T-helper 17 cell (primary cell): ENCODE results near the gene ZFYVE26. TPM values are rescaled to one million over a fixed set of nuclear protein-coding genes. Genes with fewer than 3 reads are reported as not detected.
"Not testable (repeated sequence)": the region's sequence is repeated elsewhere in the genome, so short reads cannot be mapped to it uniquely, and the experiment has no call there.

Experiments
- ATAC-seq: fragments of 150-1000 bp; cut with Tn5 transposase; 2 replicates; pipeline ENCODE4 v1.10.0; 2021; ENCODE audit warnings: mild to moderate bottlenecking, moderate library complexity
- DNase-seq, 3 donors: peaks; one replicate each; pipeline versions ENCODE4 v3.0.0 to v3.0.0-alpha.2; 2020 to 2021
- H3K9me3 ChIP-seq: one replicate; pipeline ENCODE4 v1.7.0; 2013; ENCODE audit warnings: low read length, mild to moderate bottlenecking; ENCODE audit not compliant: control insufficient read depth, poor library complexity, severe bottlenecking
- H3K27ac Mint-ChIP-seq: one replicate; pipeline ENCODE4 v1.8.0; 2022; ENCODE audit warnings: mild to moderate bottlenecking, moderate library complexity, mixed read lengths
- H3K27me3 Mint-ChIP-seq: one replicate; pipeline ENCODE4 v1.8.0; 2022; ENCODE audit warnings: mixed read lengths
- H3K36me3 Mint-ChIP-seq: one replicate; pipeline ENCODE4 v1.8.0; 2022; ENCODE audit warnings: low read depth, mixed read lengths
- H3K4me1 Mint-ChIP-seq: one replicate; pipeline ENCODE4 v1.8.0; 2022; ENCODE audit warnings: mild to moderate bottlenecking, mixed read lengths
- H3K4me3 Mint-ChIP-seq: one replicate; pipeline ENCODE4 v1.8.0; 2022; ENCODE audit warnings: mild to moderate bottlenecking, moderate library complexity, mixed read lengths
- total RNA-seq, 4 donors: library from RNA in 2 of 4; stranded (reverse) in 2 of 4; gene quantifications; one replicate each; pipeline ENCODE4 v1.2.3 and lab custom pipeline; 2022 to 2026

Gene ZFYVE26
- total RNA-seq, 2 donors from 2014 or later = 25.0 to 29.9 TPM

DNA sequence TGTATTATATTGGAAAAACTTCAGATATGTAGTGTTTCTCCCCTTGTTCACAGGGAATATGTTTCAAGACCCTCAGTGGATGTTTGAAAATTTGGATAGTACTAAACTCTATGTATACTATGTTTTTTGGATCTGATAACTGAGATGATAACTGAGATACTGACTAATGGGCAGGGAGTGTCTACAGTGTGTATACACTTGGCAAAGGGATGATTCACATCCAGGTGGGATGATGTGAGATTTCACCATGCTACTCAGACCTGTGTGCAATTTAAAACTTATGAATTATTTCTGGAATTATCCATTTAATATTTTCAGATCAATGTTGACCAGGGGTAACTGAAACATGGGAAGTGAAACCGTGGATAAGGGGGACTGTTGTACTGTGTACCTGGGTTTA lies 17.0 kb upstream of the ZFYVE26 start:
- Mint-ChIP-seq H3K36me3 (peaks cover 6% of the 10 kb centered on the region), H3K27ac (no peak overlapping the region)
- no peak for ATAC-seq

GRCh38 chr14:67831113-67831512 lies 14.7 kb upstream of the ZFYVE26 start:
- Mint-ChIP-seq H3K27ac (no peak overlapping the region), H3K27me3 (no peaks in the 10 kb centered on the region), H3K4me1 (peaks cover 6% of the 10 kb centered on the region), H3K36me3 (peaks cover 8% of the 10 kb centered on the region), H3K4me3 (no peak overlapping the region)
- H3K9me3 ChIP-seq = no peaks in the 10 kb centered on the region
- DNase-seq (no peak), ATAC-seq (no peak)

More for the DNA sequence above, 17.0 kb upstream of the ZFYVE26 start:
- DNase-seq = no peak
- peaks cover 4% of the 10 kb centered on the region for H3K4me1 Mint-ChIP-seq
- no peaks in the 10 kb centered on the region for H3K9me3 ChIP-seq
- no peaks in the 10 kb centered on the region for H3K27me3 Mint-ChIP-seq
- no peak overlapping the region for H3K4me3 Mint-ChIP-seq

- no peaks in the 10 kb centered on the region for H3K27me3 Mint-ChIP-seq
- no peaks in the 10 kb centered on the region for H3K9me3 ChIP-seq
- H3K4me3 Mint-ChIP-seq = peak overlapping the region; percentile 99
- no peak for DNase-seq
- no peak for ATAC-seq
- peaks cover 18% of the 10 kb centered on the region for H3K4me1 Mint-ChIP-seq
- no peaks in the 10 kb centered on the region for H3K36me3 Mint-ChIP-seq
- H3K27ac Mint-ChIP-seq = no peak overlapping the region
Measured at GRCh38 chr14:67821121-67821520, 4.7 kb upstream of the ZFYVE26 start.

DNA sequence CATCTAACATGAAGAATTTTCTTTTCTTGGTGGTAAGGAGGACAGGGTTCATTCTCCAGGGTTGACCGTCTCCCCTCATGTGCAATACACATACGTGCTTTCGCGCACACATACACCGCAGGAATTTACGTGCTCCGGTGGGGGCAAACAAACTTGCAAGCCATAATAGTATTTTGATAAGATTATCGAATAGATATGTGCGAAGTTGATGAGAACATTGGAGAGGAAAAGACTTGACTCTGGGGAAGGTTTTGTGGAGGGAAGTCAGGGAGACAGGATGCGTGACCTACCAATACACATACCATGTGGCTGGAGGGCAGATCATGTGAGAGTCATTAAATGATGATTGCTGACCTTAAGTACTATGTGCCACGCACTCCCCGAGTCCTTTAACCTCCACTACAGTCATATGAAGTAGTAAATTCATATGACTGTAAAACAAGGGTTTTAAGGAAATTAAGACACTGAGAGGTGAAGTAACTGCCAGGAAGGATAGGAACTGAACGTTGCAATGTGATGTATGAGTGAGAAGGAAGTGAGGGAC lies 4.1 kb upstream of the ZFYVE26 start:
- H3K4me3 Mint-ChIP-seq = peak overlapping the region; percentile 99
- DNase-seq (no peak), ATAC-seq (no peak)
- H3K36me3 Mint-ChIP-seq = no peaks in the 10 kb centered on the region
- no peaks in the 10 kb centered on the region for H3K9me3 ChIP-seq
- peak overlapping the region; percentile 95 for H3K27ac Mint-ChIP-seq
- H3K27me3 Mint-ChIP-seq = no peaks in the 10 kb centered on the region
- peaks cover 20% of the 10 kb centered on the region for H3K4me1 Mint-ChIP-seq

GRCh38 chr14:67819563-67820421 lies 3.4 kb upstream of the ZFYVE26 start, which contains the start of gene RAD51B:
Gene RAD51B (plus strand): TSS chr14:67819779.
- DNase-seq (peak; percentile 72 to 78 (median 78)), ATAC-seq (peak; percentile 72)
- H3K4me1 Mint-ChIP-seq = peaks cover 26% of the 10 kb centered on the region
- H3K27ac Mint-ChIP-seq = peak within 1 kb of the TSS; percentile 95
- H3K27me3 Mint-ChIP-seq = no peaks in the 10 kb centered on the region
- no peaks in the 10 kb centered on the region for H3K9me3 ChIP-seq
- peak within 1 kb of the TSS; percentile 99 for H3K4me3 Mint-ChIP-seq
- no peaks in the 10 kb centered on the region for H3K36me3 Mint-ChIP-seq

DNA sequence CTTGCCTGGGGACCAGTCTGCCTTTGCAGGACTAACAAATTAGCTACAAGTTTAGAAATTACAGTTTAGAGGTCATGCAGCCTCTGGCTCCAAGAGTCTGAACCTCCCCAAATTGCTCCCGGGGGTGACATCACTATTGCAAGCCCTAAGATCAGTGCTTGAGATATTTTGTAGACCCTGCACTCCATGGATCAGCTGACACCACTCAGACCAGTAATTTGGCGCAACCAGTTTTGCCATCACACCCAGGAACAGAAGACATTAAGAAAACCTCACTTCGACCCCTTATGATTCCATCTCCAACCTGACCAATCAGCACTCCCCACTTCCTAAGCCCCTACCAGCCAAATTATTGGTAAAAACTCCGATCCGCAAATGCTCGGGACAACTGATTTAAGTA lies 2.1 kb upstream of the ZFYVE26 start:
- peak overlapping the region; percentile 99 for H3K4me3 Mint-ChIP-seq
- not testable (repeated sequence) for DNase-seq, H3K9me3 ChIP-seq, ATAC-seq, H3K27ac Mint-ChIP-seq, H3K27me3 Mint-ChIP-seq, H3K36me3 Mint-ChIP-seq
- peaks cover 29% of the 10 kb centered on the region for H3K4me1 Mint-ChIP-seq

DNA sequence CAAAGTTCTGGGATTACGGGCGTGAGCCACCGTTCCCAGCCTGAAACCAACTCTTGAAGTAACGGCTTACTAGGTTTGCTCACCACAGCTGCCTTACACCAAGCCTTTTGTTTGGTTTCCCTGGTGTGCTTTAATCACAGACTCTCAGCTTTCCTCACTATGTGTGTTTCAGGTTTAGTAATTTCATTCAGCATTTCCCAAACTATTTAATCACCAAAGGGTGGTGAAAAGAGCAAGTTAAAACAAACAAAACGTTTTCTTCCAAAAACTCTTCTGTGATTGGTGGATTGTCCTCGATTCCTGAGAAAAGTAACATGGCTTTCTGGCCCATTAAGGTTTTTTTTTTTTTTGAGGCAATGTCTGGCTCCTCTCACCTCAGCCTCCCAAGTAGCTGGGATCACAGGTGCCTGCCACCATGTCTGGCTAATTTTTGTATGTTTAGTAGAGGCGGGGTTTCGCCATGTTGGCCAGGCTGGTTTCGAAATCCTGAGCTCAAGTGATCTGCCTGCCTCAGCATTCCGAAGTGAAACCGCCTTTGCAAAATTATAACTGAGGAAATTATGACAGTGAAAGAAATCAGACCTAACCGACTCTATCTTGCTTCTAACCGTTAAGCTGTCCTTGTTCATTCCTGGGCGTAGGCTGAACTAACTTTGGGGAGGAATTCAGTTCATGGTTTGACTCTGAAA lies 1.5 kb upstream of the ZFYVE26 start:
- H3K4me3 Mint-ChIP-seq = peak overlapping the region; percentile 99
- no peak for DNase-seq
- no peak overlapping the region for H3K27ac Mint-ChIP-seq
- no peaks in the 10 kb centered on the region for H3K9me3 ChIP-seq
- no peaks in the 10 kb centered on the region for H3K27me3 Mint-ChIP-seq
- H3K36me3 Mint-ChIP-seq = no peaks in the 10 kb centered on the region
- no peak for ATAC-seq
- H3K4me1 Mint-ChIP-seq = peaks cover 29% of the 10 kb centered on the region

GRCh38 chr14:67815573-67816225 lies 691 bp downstream of the ZFYVE26 start:
- peaks cover 28% of the 10 kb centered on the region for H3K4me1 Mint-ChIP-seq
- peak overlapping the region; percentile 94 for H3K4me3 Mint-ChIP-seq
- H3K9me3 ChIP-seq = no peaks in the 10 kb centered on the region
- DNase-seq = no peak
- H3K36me3 Mint-ChIP-seq = peaks cover 2% of the 10 kb centered on the region
- no peak for ATAC-seq
- H3K27me3 Mint-ChIP-seq = no peaks in the 10 kb centered on the region
- H3K27ac Mint-ChIP-seq = peak overlapping the region; percentile 98

- ATAC-seq (no peak), DNase-seq (no peak)
- no peaks in the 10 kb centered on the region for H3K9me3 ChIP-seq
- Mint-ChIP-seq H3K4me3 (peak overlapping the region; percentile 94), H3K27ac (no peak overlapping the region), H3K36me3 (peaks cover 2% of the 10 kb centered on the region), H3K27me3 (no peaks in the 10 kb centered on the region), H3K4me1 (peaks cover 21% of the 10 kb centered on the region)
Measured at GRCh38 chr14:67814821-67815220, 1.6 kb downstream of the ZFYVE26 start.

- Mint-ChIP-seq H3K4me3 (no peak overlapping the region), H3K27ac (no peak overlapping the region), H3K4me1 (peaks cover 2% of the 10 kb centered on the region), H3K36me3 (peaks cover 11% of the 10 kb centered on the region), H3K27me3 (no peaks in the 10 kb centered on the region)
- DNase-seq (no peak), ATAC-seq (no peak)
- no peaks in the 10 kb centered on the region for H3K9me3 ChIP-seq
Measured at GRCh38 chr14:67806246-67806645, 10.1 kb downstream of the ZFYVE26 start.

- H3K4me1 Mint-ChIP-seq = peaks cover 5% of the 10 kb centered on the region
- ATAC-seq (no peak), DNase-seq (no peak)
- no peaks in the 10 kb centered on the region for H3K9me3 ChIP-seq
- no peak overlapping the region for H3K4me3 Mint-ChIP-seq
- no peaks in the 10 kb centered on the region for H3K27me3 Mint-ChIP-seq
- peaks cover 19% of the 10 kb centered on the region for H3K36me3 Mint-ChIP-seq
- no peak overlapping the region for H3K27ac Mint-ChIP-seq
Measured at GRCh38 chr14:67800743-67801142, 15.6 kb downstream of the ZFYVE26 start.

GRCh38 chr14:67798731-67799130 lies 17.7 kb downstream of the ZFYVE26 start:
- no peaks in the 10 kb centered on the region for H3K9me3 ChIP-seq
- no peak overlapping the region for H3K4me3 Mint-ChIP-seq
- H3K27me3 Mint-ChIP-seq = no peaks in the 10 kb centered on the region
- ATAC-seq = no peak
- no peak overlapping the region for H3K27ac Mint-ChIP-seq
- peaks cover 14% of the 10 kb centered on the region for H3K36me3 Mint-ChIP-seq
- no peak for DNase-seq
- peaks cover 5% of the 10 kb centered on the region for H3K4me1 Mint-ChIP-seq

DNA sequence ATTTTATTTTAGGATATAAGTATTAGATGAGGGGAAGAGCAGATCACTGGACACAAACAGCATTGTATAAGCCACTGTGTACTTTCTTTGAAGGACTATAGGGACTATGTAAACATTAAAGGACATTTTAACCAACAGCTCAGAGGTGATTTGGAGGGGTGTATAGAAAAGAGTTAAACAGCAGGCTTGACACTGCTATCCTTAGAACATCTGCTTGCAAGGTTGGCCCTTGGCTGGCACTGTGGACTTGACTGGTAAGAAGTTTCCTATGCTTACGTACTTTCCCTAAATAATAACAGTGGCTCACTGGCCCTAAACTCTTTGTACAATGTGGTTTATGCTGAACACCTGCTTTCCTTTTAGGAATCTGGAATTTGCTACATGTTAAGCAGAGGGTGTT lies 28.7 kb downstream of the ZFYVE26 start:
- Mint-ChIP-seq H3K4me3 (no peak overlapping the region), H3K27me3 (no peaks in the 10 kb centered on the region), H3K36me3 (peaks cover 19% of the 10 kb centered on the region), H3K4me1 (peaks cover 2% of the 10 kb centered on the region), H3K27ac (no peak overlapping the region)
- no peaks in the 10 kb centered on the region for H3K9me3 ChIP-seq
- no peak for ATAC-seq
- no peak for DNase-seq
